Measurements from ENCODE around the gene SPPL2B. TPM values are rescaled to one million over a fixed set of nuclear protein-coding genes. Genes with fewer than 3 reads are reported as not detected.

SPPL2B gene
- total RNA-seq, 4 donors from 2014 or later: 18.5 to 32.7 (median 30.9) TPM

DNA sequence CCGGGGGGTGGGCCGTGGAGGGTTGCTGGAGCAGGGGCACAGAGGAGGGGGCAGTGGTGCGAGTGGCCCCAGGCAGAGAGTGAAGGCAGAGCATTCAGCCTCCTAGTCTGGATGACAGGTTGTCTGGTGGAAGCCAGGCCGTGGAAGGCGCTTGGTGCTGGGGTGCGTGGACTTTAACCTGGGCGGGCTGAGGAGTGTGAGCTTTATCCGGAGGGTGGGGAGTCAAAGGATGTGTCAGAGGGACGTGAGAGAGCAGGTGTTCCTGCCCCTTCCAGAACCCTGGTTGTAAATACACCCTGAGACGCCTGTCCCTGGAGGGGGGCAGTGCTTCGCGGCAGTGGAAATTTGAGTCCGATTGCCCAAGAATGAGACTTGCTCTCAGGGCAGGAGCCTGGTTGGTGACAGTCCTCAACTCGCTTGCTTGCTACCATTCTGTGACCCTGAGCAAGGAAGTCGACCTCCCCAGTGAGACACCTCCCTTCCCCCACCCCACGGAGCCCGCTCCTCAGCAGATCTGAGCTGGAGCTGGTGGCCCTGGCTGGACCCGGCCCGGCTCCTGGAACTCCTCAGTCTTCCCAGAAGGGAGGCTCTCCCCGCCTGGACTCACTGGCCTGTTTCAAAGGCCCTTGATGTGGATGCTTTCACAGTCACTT is 2.3 kb downstream of the SPPL2B start:
- ATAC-seq: no peak
- Histone ChIP-seq H3K27ac (peak overlapping the region in 1 of 4 donors; percentile 13), H3K27me3 (no peaks in the 10 kb centered on the region), H3K36me3 (peaks cover 0 to 9% of the 10 kb centered on the region in 2 donors), H3K4me3 (no peak overlapping the region), H3K9me3 (no peaks in the 10 kb centered on the region), H3K4me1 (peaks cover 0 to 82% (median 46%) of the 10 kb centered on the region in 3 donors)
- 80% methylated on average over 7 of the region's 20 CpGs; no CpG with 5 or more reads in 1 of the 2 donors for WGBS, 2 donors (ENCODE audit: low coverage in 1 of 2)
- TF ChIP-seq, protein P1, sequence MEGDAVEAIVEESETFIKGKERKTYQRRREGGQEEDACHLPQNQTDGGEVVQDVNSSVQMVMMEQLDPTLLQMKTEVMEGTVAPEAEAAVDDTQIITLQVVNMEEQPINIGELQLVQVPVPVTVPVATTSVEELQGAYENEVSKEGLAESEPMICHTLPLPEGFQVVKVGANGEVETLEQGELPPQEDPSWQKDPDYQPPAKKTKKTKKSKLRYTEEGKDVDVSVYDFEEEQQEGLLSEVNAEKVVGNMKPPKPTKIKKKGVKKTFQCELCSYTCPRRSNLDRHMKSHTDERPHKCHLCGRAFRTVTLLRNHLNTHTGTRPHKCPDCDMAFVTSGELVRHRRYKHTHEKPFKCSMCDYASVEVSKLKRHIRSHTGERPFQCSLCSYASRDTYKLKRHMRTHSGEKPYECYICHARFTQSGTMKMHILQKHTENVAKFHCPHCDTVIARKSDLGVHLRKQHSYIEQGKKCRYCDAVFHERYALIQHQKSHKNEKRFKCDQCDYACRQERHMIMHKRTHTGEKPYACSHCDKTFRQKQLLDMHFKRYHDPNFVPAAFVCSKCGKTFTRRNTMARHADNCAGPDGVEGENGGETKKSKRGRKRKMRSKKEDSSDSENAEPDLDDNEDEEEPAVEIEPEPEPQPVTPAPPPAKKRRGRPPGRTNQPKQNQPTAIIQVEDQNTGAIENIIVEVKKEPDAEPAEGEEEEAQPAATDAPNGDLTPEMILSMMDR (IDR thresholded peaks at IDR 0.05): no peak
- no peak for TF ChIP-seq POLR2A (IDR thresholded peaks at IDR 0.05)
- TF ChIP-seq EP300 (IDR thresholded peaks at IDR 0.05): no peak

DNA sequence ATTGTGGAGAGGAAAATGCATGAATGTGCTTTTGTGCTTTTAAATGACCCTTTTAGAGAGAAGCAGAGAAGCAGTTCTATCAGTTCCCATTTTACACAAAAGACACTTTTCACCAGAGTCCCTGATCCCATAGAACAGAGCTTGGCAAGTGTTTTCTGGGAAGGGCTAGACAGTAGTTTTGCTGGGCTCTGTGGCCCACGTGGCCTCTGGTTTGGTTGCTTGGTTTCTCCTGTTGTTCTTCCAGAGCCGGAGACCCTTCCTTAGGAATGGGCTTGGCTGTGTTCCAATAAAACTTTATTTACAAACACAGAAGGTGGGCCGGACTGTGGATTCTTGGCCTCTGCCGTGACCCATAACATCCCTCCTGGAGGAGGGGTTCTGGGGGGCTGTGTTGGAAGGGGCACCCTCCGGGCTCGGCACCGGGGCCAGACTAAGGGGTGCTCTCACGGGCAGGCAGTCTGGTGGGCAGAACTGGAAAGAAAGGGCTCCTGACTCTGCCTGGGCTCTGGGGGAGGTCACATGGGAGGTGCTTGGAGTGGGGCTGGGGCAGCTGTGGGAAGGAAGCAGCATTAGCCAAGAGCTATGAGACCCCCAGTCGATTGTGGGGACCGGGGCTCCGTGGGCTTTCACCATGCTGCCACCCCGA is 3.2 kb downstream of the SPPL2B start:
- Histone ChIP-seq H3K27ac (peak overlapping the region in 2 of 4 donors; percentile 20 to 55), H3K27me3 (no peaks in the 10 kb centered on the region), H3K4me1 (peaks cover 0 to 72% (median 44%) of the 10 kb centered on the region in 3 donors), H3K36me3 (peaks cover 0 to 5% of the 10 kb centered on the region in 2 donors), H3K9me3 (no peaks in the 10 kb centered on the region), H3K4me3 (no peak overlapping the region)
- 71 to 75% methylated on average over 4 to 6 of the region's 12 CpGs for WGBS, 2 donors (ENCODE audit: low coverage in 1 of 2)
- TF ChIP-seq POLR2AphosphoS5 (IDR thresholded peaks at IDR 0.05): no peak
- TF ChIP-seq EP300 (IDR thresholded peaks at IDR 0.05): no peak
- TF ChIP-seq, protein P1 (IDR thresholded peaks at IDR 0.05): no peak
- TF ChIP-seq POLR2A (IDR thresholded peaks at IDR 0.05): no peak
- ATAC-seq: no peak

DNA sequence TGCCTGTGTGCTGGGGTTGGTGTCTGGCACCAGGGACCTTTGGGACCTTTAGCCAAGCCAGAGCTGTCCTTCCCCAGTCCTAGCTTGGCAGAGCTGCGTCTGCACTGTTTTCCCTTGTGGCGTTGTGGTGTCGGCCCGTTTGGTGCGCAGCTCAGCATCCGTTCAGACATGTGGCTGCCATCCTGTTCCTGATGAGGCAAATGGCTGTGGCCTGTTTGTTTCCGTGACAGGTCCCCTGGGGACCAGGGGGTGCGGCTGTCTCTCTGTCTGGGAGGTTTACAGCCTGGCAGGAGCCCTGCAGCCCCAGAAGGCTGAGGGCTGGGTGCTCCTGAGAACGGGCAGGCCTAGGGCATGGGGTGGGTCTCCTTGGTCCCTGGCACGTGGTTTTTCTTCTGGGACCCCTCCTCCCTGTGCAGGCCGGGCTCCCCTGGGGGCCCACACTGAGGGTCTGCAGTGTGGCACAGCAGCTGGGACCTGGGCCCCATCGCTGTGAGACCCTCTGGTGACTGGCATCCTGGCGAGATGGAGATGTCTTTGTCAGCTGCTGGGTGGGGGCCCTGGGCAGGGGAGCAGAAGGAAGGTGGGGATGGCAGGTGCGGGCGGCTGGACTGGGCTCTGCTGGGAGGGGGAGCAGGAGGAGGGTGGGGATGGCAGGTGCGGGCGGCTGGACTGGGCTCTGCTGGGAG is 4.0 kb downstream of the SPPL2B start:
- Histone ChIP-seq H3K4me3 (no peak overlapping the region), H3K4me1 (peaks cover 0 to 64% (median 36%) of the 10 kb centered on the region in 3 donors), H3K27ac (peak overlapping the region in 2 of 4 donors; percentile 20 to 55), H3K36me3 (peaks cover 0 to 10% of the 10 kb centered on the region in 2 donors), H3K27me3 (no peaks in the 10 kb centered on the region), H3K9me3 (no peaks in the 10 kb centered on the region)
- no peak for ATAC-seq
- WGBS, 2 donors (ENCODE audit: low coverage in 1 of 2): no CpG with 5 or more reads among the region's 17 CpGs
- TF ChIP-seq POLR2AphosphoS5 (IDR thresholded peaks at IDR 0.05) (no peak), EP300 (IDR thresholded peaks at IDR 0.05) (no peak), POLR2A (IDR thresholded peaks at IDR 0.05) (no peak)
- TF ChIP-seq, protein P1 (IDR thresholded peaks at IDR 0.05): no peak

DNA sequence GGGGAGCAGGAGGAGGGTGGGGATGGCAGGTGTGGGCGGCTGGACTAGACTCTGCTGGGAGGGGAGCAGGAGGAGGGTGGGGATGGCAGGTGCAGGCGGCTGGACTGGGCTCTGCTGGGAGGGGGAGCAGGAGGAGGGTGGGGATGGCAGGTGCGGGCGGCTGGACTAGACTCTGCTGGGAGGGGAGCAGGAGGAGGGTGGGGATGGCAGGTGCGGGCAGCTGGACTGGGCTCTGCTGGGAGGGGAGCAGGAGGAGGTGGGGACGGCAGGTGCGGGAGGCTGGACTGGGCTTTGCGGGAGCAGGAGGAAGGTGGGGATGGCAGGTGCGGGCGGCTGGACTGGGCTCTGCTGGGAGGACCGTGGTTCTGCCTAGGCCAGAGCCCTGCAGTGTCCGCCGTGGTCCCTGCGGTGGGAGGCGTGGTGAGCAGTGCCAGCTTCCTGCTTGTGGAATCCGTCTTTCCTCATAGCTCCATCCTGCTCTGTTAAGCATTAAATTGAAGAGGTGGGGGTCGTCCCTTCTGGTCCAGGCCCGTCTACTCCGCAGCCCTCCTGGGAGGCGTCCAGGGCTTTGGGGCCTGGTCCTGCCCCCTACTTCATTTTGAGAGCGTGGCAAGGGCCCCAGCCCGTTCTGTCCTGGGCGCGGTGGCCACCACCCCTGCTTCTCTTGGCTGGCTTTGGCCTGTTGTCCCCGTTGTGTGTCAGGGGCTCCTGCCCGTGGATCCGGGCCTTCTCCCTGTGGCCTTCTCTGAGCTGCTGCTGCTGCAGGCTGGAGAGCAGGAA is 4.7 kb downstream of the SPPL2B start:
- H3K36me3 ChIP-seq: peaks cover 0 to 16% of the 10 kb centered on the region in 2 donors
- no peak for ATAC-seq
- no peaks in the 10 kb centered on the region for H3K9me3 ChIP-seq
- TF ChIP-seq POLR2AphosphoS5 (IDR thresholded peaks at IDR 0.05) (no peak), EP300 (IDR thresholded peaks at IDR 0.05) (no peak), POLR2A (IDR thresholded peaks at IDR 0.05) (no peak)
- TF ChIP-seq, protein P1 (IDR thresholded peaks at IDR 0.05): no peak
- no peaks in the 10 kb centered on the region for H3K27me3 ChIP-seq
- no peak overlapping the region for H3K4me3 ChIP-seq
- peaks cover 0 to 59% (median 32%) of the 10 kb centered on the region in 3 donors for H3K4me1 ChIP-seq
- H3K27ac ChIP-seq: no peak overlapping the region
- WGBS, 2 donors (ENCODE audit: low coverage in 1 of 2): 84 to 85% methylated on average over 4 to 10 of the region's 27 CpGs

Measured in gastroesophageal sphincter (tissue), 4 donors.